HepG2 (cell line): Measurements from ENCODE around the gene ST8SIA6. TPM values are rescaled to one million over a fixed set of nuclear protein-coding genes. Genes with fewer than 3 reads are reported as not detected.

ENCODE experiments used
- ATAC-seq: fragments of 200-7000 bp; cut with Tn5 transposase; 3 replicates; pipeline ENCODE4 v1.9.1; 2020; ENCODE audit warnings: mild to moderate bottlenecking, moderate library complexity
- BruUV-seq: library from RNA; stranded (reverse); fragments of 400-500 nt; replicated peaks from 2 replicates; lab custom pipeline; 2021; lab: Mats Ljungman, UMichigan
- CTCF ChIA-PET: fragments of 300-600 bp; formaldehyde crosslinking; extraction: SDS; loops from one replicate; lab custom pipeline; 2021; ENCODE audit warnings: low total read pairs, inconsistent platforms, low intra/inter-chr PET ratio; lab: Yijun Ruan, JAX
- POLR2A ChIA-PET: fragments of 350-600 bp; sonication (Branson Sonifier 250); formaldehyde crosslinking; loops from one replicate; lab custom pipeline; 2020; ENCODE audit warnings: antibody characterized with exemption, inconsistent platforms; lab: Yijun Ruan, JAX
- DNase-seq: peaks from one replicate; pipeline ENCODE4 v3.0.0-alpha.2; 2015; ENCODE audit warnings: low spot score
- FAIRE-seq: peaks from 3 replicates; lab custom pipeline; 2011; peaks lifted over from hg19 to GRCh38; lab: Jason Lieb, UNC
- H2AFZ ChIP-seq: one replicate; pipeline ENCODE4 v1.6.1; 2011; ENCODE audit warnings: low read length, inconsistent platforms
- H3K27ac ChIP-seq: fragments of 300-600 bp; 3 replicates; pipeline ENCODE4 v1.8.0; 2011; ENCODE audit warnings: mixed run types, mild to moderate bottlenecking, mixed read lengths, low read length, inconsistent platforms; ENCODE audit not compliant: insufficient read depth; ENCODE audit errors: extremely low read length
- H3K27me3 ChIP-seq, 2 experiments: fragments of 200-600 bp in 1 of 2; 2 replicates in 1 of 2; 3 replicates in 1 of 2; pipeline versions ENCODE4 v1.6.0 to v1.8.0; 2011; ENCODE audit warnings: low read length in 2 of 2, mild to moderate bottlenecking in 2 of 2, moderate library complexity in 2 of 2, inconsistent platforms in 1 of 2; ENCODE audit not compliant: insufficient read depth in 2 of 2, control insufficient read depth in 1 of 2
- H3K36me3 ChIP-seq, 2 experiments: fragments of 200-600 bp in 1 of 2; replicated peaks in 1 of 2; 2 replicates in 1 of 2; 3 replicates in 1 of 2; pipeline versions ENCODE4 v1.5.1 to v1.8.0; 2011; ENCODE audit warnings: low read length in 2 of 2, inconsistent platforms in 1 of 2; ENCODE audit not compliant: insufficient read depth in 2 of 2, control insufficient read depth in 1 of 2
- H3K4me1 ChIP-seq: 2 replicates; pipeline ENCODE4 v1.5.1; 2012; ENCODE audit warnings: low read length, inconsistent platforms; ENCODE audit not compliant: insufficient read depth
- H3K4me2 ChIP-seq: 2 replicates; pipeline ENCODE4 v1.6.0; 2011; ENCODE audit warnings: low read depth, low read length, inconsistent platforms
- H3K4me3 ChIP-seq, 3 experiments: fragments of 200-600 bp in 1 of 3; sonication (generic), shearing (Covaris generic) in 1 of 3; replicated peaks in 1 of 3; 2 replicates each; pipeline ENCODE4 v1.5.1; 2011 to 2016; ENCODE audit warnings: low read length in 3 of 3, inconsistent platforms in 2 of 3, low read depth in 2 of 3, mild to moderate bottlenecking in 2 of 3, control low read depth in 1 of 3, mixed read lengths in 1 of 3; ENCODE audit not compliant: insufficient read depth in 1 of 3
- H3K79me2 ChIP-seq: one replicate; pipeline ENCODE4 v1.6.1; 2011; ENCODE audit warnings: low read length, inconsistent platforms; ENCODE audit not compliant: insufficient read depth
- H3K9ac ChIP-seq: 2 replicates; pipeline ENCODE4 v1.6.0; 2011; ENCODE audit warnings: mild to moderate bottlenecking, low read depth, low read length, inconsistent platforms; ENCODE audit not compliant: insufficient read depth
- H3K9me3 ChIP-seq: 2 replicates; pipeline ENCODE4 v1.5.1; 2012; ENCODE audit warnings: mild to moderate bottlenecking, low read length
- H4K20me1 ChIP-seq: 2 replicates; pipeline ENCODE4 v1.6.0; 2011; ENCODE audit warnings: inconsistent platforms, mild to moderate bottlenecking, low read length, moderate library complexity; ENCODE audit not compliant: insufficient read depth
- CTCF ChIP-seq: sonication (generic); formaldehyde crosslinking; IDR thresholded peaks from 2 replicates; pipeline ENCODE4 v1.5.0; 2020; ENCODE audit warnings: mild to moderate bottlenecking, missing genetic modification reagents, moderate library complexity
- E2F1 ChIP-seq: sonication (generic); formaldehyde crosslinking; IDR thresholded peaks from 2 replicates; pipeline ENCODE4 v1.5.0; 2020; ENCODE audit warnings: missing genetic modification reagents
- GLI4 ChIP-seq: sonication (generic); formaldehyde crosslinking; IDR thresholded peaks from 2 replicates; pipeline ENCODE4 v1.5.1; 2020; ENCODE audit warnings: missing genetic modification reagents, mild to moderate bottlenecking, moderate library complexity, borderline replicate concordance
- LCORL ChIP-seq, 2 experiments: fragments of 450-650 bp in 1 of 2; sonication (generic) in 1 of 2; formaldehyde crosslinking in 1 of 2; IDR thresholded peaks; 2 replicates each; pipeline versions ENCODE4 v1.5.0 to v1.6.1; 2017 to 2020; ENCODE audit warnings: antibody characterized with exemption in 1 of 2, missing genetic modification reagents in 1 of 2
- MTF2 ChIP-seq: sonication (generic); formaldehyde crosslinking; IDR thresholded peaks from 2 replicates; pipeline ENCODE4 v1.5.0; 2020; ENCODE audit warnings: missing genetic modification reagents, borderline replicate concordance
- RERE ChIP-seq: IDR thresholded peaks from 2 replicates; pipeline ENCODE4 v1.6.1; 2016; ENCODE audit warnings: low read depth, missing genetic modification reagents, missing compliant biosample characterization
- SMC3 ChIP-seq: IDR thresholded peaks from 2 replicates; pipeline ENCODE4 v1.6.1; 2011; ENCODE audit warnings: low read length, improper control_type of control experiment
- TOPORS ChIP-seq: sonication (generic); formaldehyde crosslinking; IDR thresholded peaks from 2 replicates; pipeline ENCODE4 v1.8.0; 2023; ENCODE audit warnings: mild to moderate bottlenecking, missing genetic modification reagents
- YEATS2 ChIP-seq: sonication (generic); formaldehyde crosslinking; IDR thresholded peaks from 2 replicates; pipeline ENCODE4 v1.4.0; 2020; ENCODE audit warnings: missing genetic modification reagents, borderline replicate concordance
- ZNF3 ChIP-seq: IDR thresholded peaks from 2 replicates; pipeline ENCODE4 v1.7.0; 2017; ENCODE audit warnings: inconsistent platforms
- WGBS: methylation state at CpG from one replicate; pipeline ENCODE4 v1.1.6; 2017; ENCODE audit warnings: low lambda C conversion rate; 5-methylcytosine and 5-hydroxymethylcytosine counted together
- in situ Hi-C: cut with HindIII; loops from 2 replicates; pipeline ENCODE4 v1.10.0; 2017; ENCODE audit warnings: low pct_unique_long_range_greater_than_20kb; ENCODE audit not compliant: extremely low pct_ligation_motif_present
- intact Hi-C: fragments of 100-400 bp; cut with micrococcal nuclease; formaldehyde crosslinking; loops from one replicate; pipeline ENCODE4 v1.10.0; 2022; ENCODE audit not compliant: unreplicated experiment
- polyA plus RNA-seq, 8 experiments: library from polyadenylated mRNA; depleted of rRNA in 3 of 8; stranded (reverse) in 7 of 8; unstranded in 1 of 8; fragments of >200 nt; fragmentation: Illumina TruSeq in 4 of 8; extraction: Trizol in 4 of 8; gene quantifications; 2 replicates each; pipeline versions ENCODE4 v1.2.1 to v1.2.3, GENCODE V29; 2011 to 2016; ENCODE audit warnings: low read depth in 4 of 8, missing spikeins in 1 of 8, mixed read lengths in 1 of 8; ENCODE audit not compliant: insufficient read depth in 1 of 8
- total RNA-seq, 5 experiments: library from RNA; depleted of rRNA; stranded (reverse); fragments of >200 nt; fragmentation: Illumina TruSeq; extraction: Trizol; gene quantifications; 2 replicates each; pipeline ENCODE4 v1.2.3, GENCODE V29; 2016; ENCODE audit warnings: low read depth in 1 of 5

ST8SIA6 gene
- total and polyA plus RNA-seq, 2 of the 13 experiments (the other 11 are each of a cell fraction or from before 2014, with no cell fraction given): not detected

- H3K9ac ChIP-seq: no peak overlapping the region
- CTCF ChIA-PET: no interaction called here
- TF ChIP-seq LCORL (IDR thresholded peaks at IDR 0.05) (no peak), LCORL (CRISPR knock-in tag; IDR thresholded peaks at IDR 0.05) (no peak), E2F1 (CRISPR knock-in tag) (no peak), SMC3 (peak; percentile 21; the same call in 1 of the 2 replicates), MTF2 (CRISPR knock-in tag) (no peak), TOPORS (CRISPR knock-in tag) (no peak), GLI4 (CRISPR knock-in tag) (no peak), YEATS2 (no peak), ZNF3 (CRISPR knock-in tag) (no peak), RERE (CRISPR knock-in tag) (no peak), CTCF (CRISPR knock-in tag) (peak; percentile 64)
- TF ChIP-seq, all 625 proteins: peak for 2
Observed at GRCh38 chr10:17375936-17376584, 78.3 kb downstream of the ST8SIA6 start.

More at GRCh38 chr10:17375936-17376584, 78.3 kb downstream of the ST8SIA6 start:
- in situ Hi-C loops (no loop called here), intact Hi-C loops (no loop called here)
- ATAC-seq (peak; percentile 41; the same call in 1 of the 3 replicates), FAIRE-seq (no peak), DNase-seq (peak; percentile 17)
- H3K4me2 ChIP-seq: no peak overlapping the region
- no peaks in the 10 kb centered on the region for H4K20me1 ChIP-seq
- H3K4me1 ChIP-seq: no peaks in the 10 kb centered on the region
- H3K27ac ChIP-seq: no peak overlapping the region
- H3K4me3 ChIP-seq: no peak overlapping the region
- H3K27me3 ChIP-seq: 0 out of 5 replicates have a peak, but pooled peaks cover 0 to 3% of the 10 kb centered on the region in 2 experiments
- 50% methylated on average over 10 of the region's 10 CpGs for WGBS
- H2AFZ ChIP-seq: no peak overlapping the region
- H3K79me2 ChIP-seq: no peaks in the 10 kb centered on the region
- POLR2A ChIA-PET: no interaction called here
- no TSS peak for BruUV-seq
- no peaks in the 10 kb centered on the region for H3K9me3 ChIP-seq
- H3K36me3 ChIP-seq: no peaks in the 10 kb centered on the region
